GM12878 (cell line): ENCODE measurements around the gene GPR39. TPM values are rescaled to one million over a fixed set of nuclear protein-coding genes. Genes with fewer than 3 reads are reported as not detected.

Experiments
- ATAC-seq: fragments of 200-7000 bp; cut with Tn5 transposase; 3 replicates; pipeline ENCODE4 v1.9.1; 2020; ENCODE audit warnings: mild to moderate bottlenecking, moderate library complexity
- BruUV-seq: library from RNA; stranded (reverse); fragments of 400-500 nt; replicated peaks from 2 replicates; lab custom pipeline; 2021; lab: Mats Ljungman, UMichigan
- CTCF ChIA-PET: fragments of 300-600 bp; sonication (Branson Sonifier 250); formaldehyde crosslinking; extraction: SDS; loops from one replicate; lab custom pipeline; 2021; ENCODE audit warnings: inconsistent platforms; lab: Yijun Ruan, JAX
- POLR2A ChIA-PET: fragments of 350-600 bp; formaldehyde crosslinking; extraction: SDS; loops from one replicate; lab custom pipeline; 2021; ENCODE audit warnings: inconsistent platforms; lab: Charles Lee
- RAD21 ChIA-PET: fragments of 300-600 bp; sonication (Branson Sonifier 250); formaldehyde crosslinking; loops from one replicate; lab custom pipeline; 2023; ENCODE audit warnings: antibody characterized with exemption; ENCODE audit not compliant: unreplicated experiment; lab: Charles Lee
- SMC1A ChIA-PET: fragments of 300-600 bp; sonication (Branson Sonifier 250); formaldehyde crosslinking; loops from one replicate; lab custom pipeline; 2023; ENCODE audit not compliant: unreplicated experiment, uncharacterized antibody; lab: Charles Lee
- DNase-seq: peaks from one replicate; pipeline ENCODE4 v3.0.0-alpha.2; 2011; ENCODE audit warnings: low read depth, low spot score
- FAIRE-seq: peaks from 3 replicates; lab custom pipeline; 2011; peaks lifted over from hg19 to GRCh38; lab: Jason Lieb, UNC
- H2AFZ ChIP-seq: 2 replicates; pipeline ENCODE4 v1.6.0; 2011; ENCODE audit warnings: low read depth, low read length, control low read depth; ENCODE audit not compliant: control insufficient read depth
- H3K27ac ChIP-seq: 2 replicates; pipeline ENCODE4 v1.5.1; 2011; ENCODE audit warnings: control low read depth; ENCODE audit not compliant: control insufficient read depth, insufficient read depth
- H3K27me3 ChIP-seq, 2 experiments: replicated peaks in 1 of 2; 2 replicates each; pipeline versions ENCODE4 v1.6.0 to v1.6.1; 2011; ENCODE audit warnings: low read length in 1 of 2; ENCODE audit not compliant: control insufficient read depth in 2 of 2, insufficient read depth in 2 of 2
- H3K36me3 ChIP-seq, 2 experiments: 2 replicates each; pipeline ENCODE4 v1.5.1; 2011; ENCODE audit warnings: low read length in 1 of 2; ENCODE audit not compliant: control insufficient read depth in 2 of 2, insufficient read depth in 2 of 2
- H3K4me1 ChIP-seq: 2 replicates; pipeline ENCODE4 v1.6.1; 2011; ENCODE audit warnings: mild to moderate bottlenecking, low read length, moderate library complexity, mixed read lengths; ENCODE audit not compliant: control insufficient read depth, insufficient read depth
- H3K4me2 ChIP-seq: 2 replicates; pipeline ENCODE4 v1.6.0; 2011; ENCODE audit warnings: control low read depth; ENCODE audit not compliant: control insufficient read depth, insufficient read depth
- H3K4me3 ChIP-seq: fragments of 200-600 bp; sonication (generic); 2 replicates; pipeline ENCODE4 v1.5.1; 2016
- H3K79me2 ChIP-seq: 2 replicates; pipeline ENCODE4 v1.6.0; 2011; ENCODE audit warnings: low read length; ENCODE audit not compliant: control insufficient read depth, insufficient read depth
- H3K9ac ChIP-seq: 2 replicates; pipeline ENCODE4 v1.8.0; 2011; ENCODE audit warnings: low read length, control low read depth, mixed read lengths; ENCODE audit not compliant: control insufficient read depth, insufficient read depth
- H3K9me3 ChIP-seq: replicated peaks from 3 replicates; pipeline ENCODE4 v1.5.1; 2011; ENCODE audit warnings: mild to moderate bottlenecking, low read length; ENCODE audit not compliant: control insufficient read depth, insufficient read depth
- H4K20me1 ChIP-seq: 2 replicates; pipeline ENCODE4 v1.6.0; 2011; ENCODE audit not compliant: control insufficient read depth, insufficient read depth
- CREM ChIP-seq: IDR thresholded peaks from 2 replicates; pipeline ENCODE4 v1.6.1; 2014; ENCODE audit warnings: antibody characterized with exemption, low read depth
- DPF2 ChIP-seq: fragments of 450-650 bp; IDR thresholded peaks from 2 replicates; pipeline ENCODE4 v1.6.1; 2017; ENCODE audit warnings: mild to moderate bottlenecking
- EED ChIP-seq: sonication (generic); IDR thresholded peaks from 2 replicates; pipeline ENCODE4 v1.6.1; 2016; ENCODE audit warnings: antibody characterized with exemption, low read depth
- FOS ChIP-seq: IDR thresholded peaks from 3 replicates; pipeline ENCODE4 v1.6.1; 2011; ENCODE audit warnings: borderline replicate concordance; ENCODE audit not compliant: insufficient read length; ENCODE audit errors: extremely low read depth
- HDGF ChIP-seq: fragments of 450-650 bp; IDR thresholded peaks from 2 replicates; pipeline ENCODE4 v1.6.1; 2016; ENCODE audit warnings: antibody characterized with exemption
- RAD51 ChIP-seq: fragments of 450-650 bp; IDR thresholded peaks from 2 replicates; pipeline ENCODE4 v1.6.1; 2016; ENCODE audit warnings: moderate library complexity, mild to moderate bottlenecking, inconsistent platforms
- SIX5 ChIP-seq: IDR thresholded peaks from 2 replicates; pipeline ENCODE4 v1.6.1; 2011; ENCODE audit warnings: mild to moderate bottlenecking, low read depth, low read length, moderate library complexity; ENCODE audit not compliant: severe bottlenecking
- WRNIP1 ChIP-seq: IDR thresholded peaks from 2 replicates; pipeline ENCODE4 v1.6.1; 2011; ENCODE audit warnings: low read depth, low read length, improper control_type of control experiment, borderline replicate concordance
- WGBS: methylation state at CpG from one replicate; pipeline ENCODE4 v1.1.6; 2016; ENCODE audit warnings: low lambda C conversion rate; ENCODE audit not compliant: insufficient replicate concordance, insufficient coverage; ENCODE audit errors: missing lambda C conversion rate; 5-methylcytosine and 5-hydroxymethylcytosine counted together
- in situ Hi-C: fragments of 300-500 bp; cut with MboI; formaldehyde crosslinking; loops from 9 replicates; pipeline ENCODE4 v1.14.3; 2018; ENCODE audit warnings: mixed read lengths
- intact Hi-C: fragments of 100-400 bp; cut with micrococcal nuclease; formaldehyde crosslinking; loops from one replicate; pipeline ENCODE4 v1.14.2; 2022; ENCODE audit not compliant: unreplicated experiment
- polyA plus RNA-seq, 11 experiments: library from polyadenylated mRNA; depleted of rRNA in 4 of 11; unstranded in 6 of 11; stranded (reverse) in 5 of 11; fragments of >200 nt; fragmentation: Nextera tagmentation in 4 of 11; fragmentation: Illumina TruSeq in 1 of 11; extraction: Ambion mirVana in 4 of 11; extraction: Trizol in 1 of 11; gene quantifications; 1 replicate in 1 of 11; 2 replicates in 10 of 11; pipeline versions ENCODE4 v1.2.1 to v1.2.3, GENCODE V29; 2011 to 2016; ENCODE audit warnings: inconsistent platforms in 2 of 11, missing spikeins in 2 of 11, low read depth in 1 of 11
- total RNA-seq, 4 experiments: library from RNA; depleted of rRNA in 3 of 4; stranded (reverse); fragments of >200 nt in 3 of 4; fragmentation: Illumina TruSeq in 1 of 4; extraction: Trizol in 1 of 4; gene quantifications; 2 replicates each; pipeline versions ENCODE4 v1.2.1 to v1.2.3, GENCODE V29; 2013 to 2021
- TF ChIP-seq, protein P1 (sequence below): fragments of 450-650 bp; IDR thresholded peaks from 2 replicates; pipeline ENCODE4 v1.6.1; 2018; ENCODE audit warnings: borderline replicate concordance, mild to moderate bottlenecking; ENCODE audit not compliant: partially characterized antibody
- TF ChIP-seq, protein P2 (sequence below): fragments of 450-650 bp; formaldehyde crosslinking; IDR thresholded peaks from 2 replicates; pipeline ENCODE4 v1.4.0; 2020; ENCODE audit warnings: mild to moderate bottlenecking, moderate library complexity
- TF ChIP-seq, protein P3 (sequence below): IDR thresholded peaks from 2 replicates; pipeline ENCODE4 v1.6.1; 2011; ENCODE audit warnings: borderline replicate concordance, low read depth, mild to moderate bottlenecking, moderate library complexity, mixed read lengths, low read length; ENCODE audit not compliant: insufficient read depth; ENCODE audit errors: extremely low read length

GPR39 gene
- total and polyA plus RNA-seq, 10 of the 15 experiments (the other 5 are each of a cell fraction or from before 2014, with no cell fraction given), result 0.05 to 0.23 TPM; not detected in 8

DNA sequence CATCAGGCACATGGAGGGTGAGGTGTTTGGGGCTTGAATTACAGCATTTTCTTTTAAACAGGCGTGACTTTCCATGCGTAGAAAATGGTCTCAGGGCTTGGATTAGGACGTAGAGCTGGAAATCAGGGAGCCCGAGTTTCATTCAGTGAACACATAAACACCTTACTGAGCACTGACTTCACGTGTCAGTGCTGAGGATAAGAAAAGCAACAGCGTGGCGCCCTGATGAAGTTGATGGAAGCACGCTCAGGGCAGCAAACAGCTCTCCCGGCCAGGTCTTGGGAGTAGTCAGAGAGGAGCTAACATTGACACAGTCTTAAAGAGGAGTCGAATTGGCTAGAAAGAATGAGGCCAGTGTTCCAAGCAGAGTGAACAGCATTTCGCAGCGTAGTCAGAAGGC is 142.7 kb downstream of the GPR39 start:
- no TSS peak for BruUV-seq
- ATAC-seq, result no peak
- 8% methylated on average over 12 of the region's 12 CpGs for WGBS
- H3K4me3 ChIP-seq, result no peak overlapping the region
- H3K4me2 ChIP-seq, result no peak overlapping the region
- H3K27ac ChIP-seq, result no peak overlapping the region
- H3K36me3 ChIP-seq, result no peaks in the 10 kb centered on the region
- no peaks in the 10 kb centered on the region; a peak in 1 of 4 replicates for H3K27me3 ChIP-seq
- no peaks in the 10 kb centered on the region for H3K4me1 ChIP-seq
- H3K79me2 ChIP-seq, result no peaks in the 10 kb centered on the region
- in situ Hi-C loops, result no loop called here
- RAD21 ChIA-PET, result no interaction called here
- POLR2A ChIA-PET, result no interaction called here
- CTCF ChIA-PET, result interaction anchor here (1.1 to 2.3 kb wide), 2 partner anchors 11 to 12 kb away, joined by 5 to 12 read pairs; no protein-coding TSS in a partner anchor
- TF ChIP-seq CREM, result no peak
- no peak for TF ChIP-seq EED
- no peak for TF ChIP-seq HDGF
- TF ChIP-seq, protein P1, sequence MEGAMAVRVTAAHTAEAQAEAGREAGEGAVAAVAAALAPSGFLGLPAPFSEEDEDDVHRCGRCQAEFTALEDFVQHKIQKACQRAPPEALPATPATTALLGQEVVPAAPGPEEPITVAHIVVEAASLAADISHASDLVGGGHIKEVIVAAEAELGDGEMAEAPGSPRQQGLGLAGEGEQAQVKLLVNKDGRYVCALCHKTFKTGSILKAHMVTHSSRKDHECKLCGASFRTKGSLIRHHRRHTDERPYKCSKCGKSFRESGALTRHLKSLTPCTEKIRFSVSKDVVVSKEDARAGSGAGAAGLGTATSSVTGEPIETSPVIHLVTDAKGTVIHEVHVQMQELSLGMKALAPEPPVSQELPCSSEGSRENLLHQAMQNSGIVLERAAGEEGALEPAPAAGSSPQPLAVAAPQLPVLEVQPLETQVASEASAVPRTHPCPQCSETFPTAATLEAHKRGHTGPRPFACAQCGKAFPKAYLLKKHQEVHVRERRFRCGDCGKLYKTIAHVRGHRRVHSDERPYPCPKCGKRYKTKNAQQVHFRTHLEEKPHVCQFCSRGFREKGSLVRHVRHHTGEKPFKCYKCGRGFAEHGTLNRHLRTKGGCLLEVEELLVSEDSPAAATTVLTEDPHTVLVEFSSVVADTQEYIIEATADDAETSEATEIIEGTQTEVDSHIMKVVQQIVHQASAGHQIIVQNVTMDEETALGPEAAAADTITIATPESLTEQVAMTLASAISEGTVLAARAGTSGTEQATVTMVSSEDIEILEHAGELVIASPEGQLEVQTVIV, result no peak
- TF ChIP-seq SIX5, result no peak
- TF ChIP-seq DPF2, result no peak
- TF ChIP-seq WRNIP1, result no peak
- no peak for TF ChIP-seq RAD51
- TF ChIP-seq, protein P2, sequence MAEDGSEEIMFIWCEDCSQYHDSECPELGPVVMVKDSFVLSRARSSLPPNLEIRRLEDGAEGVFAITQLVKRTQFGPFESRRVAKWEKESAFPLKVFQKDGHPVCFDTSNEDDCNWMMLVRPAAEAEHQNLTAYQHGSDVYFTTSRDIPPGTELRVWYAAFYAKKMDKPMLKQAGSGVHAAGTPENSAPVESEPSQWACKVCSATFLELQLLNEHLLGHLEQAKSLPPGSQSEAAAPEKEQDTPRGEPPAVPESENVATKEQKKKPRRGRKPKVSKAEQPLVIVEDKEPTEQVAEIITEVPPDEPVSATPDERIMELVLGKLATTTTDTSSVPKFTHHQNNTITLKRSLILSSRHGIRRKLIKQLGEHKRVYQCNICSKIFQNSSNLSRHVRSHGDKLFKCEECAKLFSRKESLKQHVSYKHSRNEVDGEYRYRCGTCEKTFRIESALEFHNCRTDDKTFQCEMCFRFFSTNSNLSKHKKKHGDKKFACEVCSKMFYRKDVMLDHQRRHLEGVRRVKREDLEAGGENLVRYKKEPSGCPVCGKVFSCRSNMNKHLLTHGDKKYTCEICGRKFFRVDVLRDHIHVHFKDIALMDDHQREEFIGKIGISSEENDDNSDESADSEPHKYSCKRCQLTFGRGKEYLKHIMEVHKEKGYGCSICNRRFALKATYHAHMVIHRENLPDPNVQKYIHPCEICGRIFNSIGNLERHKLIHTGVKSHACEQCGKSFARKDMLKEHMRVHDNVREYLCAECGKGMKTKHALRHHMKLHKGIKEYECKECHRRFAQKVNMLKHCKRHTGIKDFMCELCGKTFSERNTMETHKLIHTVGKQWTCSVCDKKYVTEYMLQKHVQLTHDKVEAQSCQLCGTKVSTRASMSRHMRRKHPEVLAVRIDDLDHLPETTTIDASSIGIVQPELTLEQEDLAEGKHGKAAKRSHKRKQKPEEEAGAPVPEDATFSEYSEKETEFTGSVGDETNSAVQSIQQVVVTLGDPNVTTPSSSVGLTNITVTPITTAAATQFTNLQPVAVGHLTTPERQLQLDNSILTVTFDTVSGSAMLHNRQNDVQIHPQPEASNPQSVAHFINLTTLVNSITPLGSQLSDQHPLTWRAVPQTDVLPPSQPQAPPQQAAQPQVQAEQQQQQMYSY, result no peak
- TF ChIP-seq, protein P3, sequence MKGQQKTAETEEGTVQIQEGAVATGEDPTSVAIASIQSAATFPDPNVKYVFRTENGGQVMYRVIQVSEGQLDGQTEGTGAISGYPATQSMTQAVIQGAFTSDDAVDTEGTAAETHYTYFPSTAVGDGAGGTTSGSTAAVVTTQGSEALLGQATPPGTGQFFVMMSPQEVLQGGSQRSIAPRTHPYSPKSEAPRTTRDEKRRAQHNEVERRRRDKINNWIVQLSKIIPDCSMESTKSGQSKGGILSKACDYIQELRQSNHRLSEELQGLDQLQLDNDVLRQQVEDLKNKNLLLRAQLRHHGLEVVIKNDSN, result no peak
- TF ChIP-seq FOS, result no peak
- TF ChIP-seq, all 136 proteins: peak for 0
- DNase-seq, result no peak
- Histone ChIP-seq H3K9ac (no peak overlapping the region), H2AFZ (no peak overlapping the region), H4K20me1 (no peaks in the 10 kb centered on the region), H3K9me3 (no peaks in the 10 kb centered on the region)
- SMC1A ChIA-PET, result no interaction called here
- intact Hi-C loops, result no loop called here
- FAIRE-seq, result no peak
